Measurements from ENCODE around the gene LYAR. TPM values are rescaled to one million over a fixed set of nuclear protein-coding genes. Genes with fewer than 3 reads are reported as not detected.

LYAR gene
- total RNA-seq, 1 donor from 2014 or later: 7.4 TPM

DNA sequence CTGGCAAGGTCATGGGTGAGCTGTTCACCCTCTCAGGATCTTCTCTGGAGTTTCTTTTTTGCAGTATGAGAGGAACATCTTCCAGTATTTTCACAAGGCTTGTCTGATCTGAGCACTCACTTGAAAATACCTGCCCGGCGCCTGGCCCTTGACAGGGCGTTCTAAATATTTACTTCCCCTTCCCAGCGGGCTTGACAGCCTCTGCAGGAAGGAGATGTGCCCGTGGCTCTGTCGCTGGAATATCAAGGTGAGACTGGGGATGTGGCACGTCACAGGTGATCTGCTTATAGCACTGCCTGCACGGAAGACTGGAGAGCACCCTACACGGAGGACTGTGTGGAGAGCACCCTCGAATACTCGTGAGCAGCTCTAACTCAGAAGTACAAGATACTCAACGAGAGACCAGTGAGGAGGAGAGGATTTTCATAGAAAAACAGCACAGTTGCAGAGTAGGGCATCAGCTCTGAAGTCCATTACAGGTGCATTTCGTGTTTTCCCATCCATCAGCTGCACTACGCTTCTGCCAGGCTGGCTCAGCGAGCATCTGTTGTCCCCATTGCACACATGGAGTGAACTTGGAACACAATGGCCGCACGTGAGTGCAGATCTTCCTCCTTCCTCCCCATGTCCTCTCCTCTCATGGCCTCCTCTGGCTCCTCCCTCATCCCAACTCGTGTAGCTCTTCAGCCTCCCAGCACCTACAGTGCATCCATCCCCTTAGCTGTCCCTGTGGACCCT is 32.2 kb upstream of the LYAR start:
- H3K27me3 Mint-ChIP-seq (ENCODE audit: unreplicated experiment): peaks cover 1% of the 10 kb centered on the region
- no peak for DNase-seq
- H3K4me1 Mint-ChIP-seq (ENCODE audit: low read depth, unreplicated experiment): no peaks in the 10 kb centered on the region
- no peaks in the 10 kb centered on the region for H3K36me3 Mint-ChIP-seq (ENCODE audit: unreplicated experiment)
- H3K9me3 Mint-ChIP-seq (ENCODE audit: unreplicated experiment): peaks cover 2% of the 10 kb centered on the region
- no peak overlapping the region for H3K27ac Mint-ChIP-seq (ENCODE audit: unreplicated experiment)
- no peak for TF ChIP-seq CTCF (IDR thresholded peaks at IDR 0.05; ENCODE audit: partially characterized antibody, unreplicated experiment)
- H3K4me3 Mint-ChIP-seq (ENCODE audit: unreplicated experiment): no peak overlapping the region

DNA sequence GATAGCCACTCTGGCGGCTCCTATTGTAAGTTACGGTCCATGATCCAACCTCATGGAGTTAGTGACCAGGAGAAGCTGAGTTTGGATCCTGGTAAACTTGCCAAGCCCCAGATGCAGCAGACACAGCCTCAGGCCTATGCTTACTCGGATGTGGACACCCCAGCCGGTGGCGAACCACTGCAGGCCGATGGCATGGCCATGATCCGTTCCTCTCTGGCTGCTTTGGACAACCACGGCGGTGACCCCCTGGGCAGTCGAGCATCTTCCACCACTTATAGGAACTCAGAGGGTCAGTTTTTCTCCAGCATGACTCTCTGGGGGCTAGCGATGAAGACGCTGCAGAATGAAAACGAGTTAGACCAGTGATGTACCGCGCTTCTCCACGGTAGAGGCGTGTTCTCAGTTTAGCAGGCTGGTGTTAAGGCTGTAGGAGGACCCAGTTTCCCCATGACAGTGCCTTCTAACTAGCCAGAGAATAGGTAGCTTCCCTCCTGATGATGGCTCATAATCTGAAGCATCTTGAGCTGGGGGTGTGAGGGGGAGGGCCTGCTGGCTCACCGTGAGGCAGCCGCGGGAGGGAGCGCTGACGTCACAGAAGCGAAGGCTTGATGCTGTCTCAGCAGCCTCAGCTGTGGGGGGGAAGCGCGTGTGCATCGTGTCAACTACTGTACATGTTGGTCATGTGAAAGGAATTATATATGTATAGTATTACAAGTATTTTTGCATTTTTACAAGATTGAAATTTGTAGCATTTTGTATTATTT is 31.2 kb upstream of the LYAR start:
- no peak overlapping the region for H3K27ac Mint-ChIP-seq (ENCODE audit: unreplicated experiment)
- peaks cover 2% of the 10 kb centered on the region for H3K9me3 Mint-ChIP-seq (ENCODE audit: unreplicated experiment)
- DNase-seq: no peak
- no peak overlapping the region for H3K4me3 Mint-ChIP-seq (ENCODE audit: unreplicated experiment)
- H3K4me1 Mint-ChIP-seq (ENCODE audit: low read depth, unreplicated experiment): no peaks in the 10 kb centered on the region
- H3K27me3 Mint-ChIP-seq (ENCODE audit: unreplicated experiment): peaks cover 1% of the 10 kb centered on the region
- no peaks in the 10 kb centered on the region for H3K36me3 Mint-ChIP-seq (ENCODE audit: unreplicated experiment)
- no peak for TF ChIP-seq CTCF (IDR thresholded peaks at IDR 0.05; ENCODE audit: partially characterized antibody, unreplicated experiment)

- DNase-seq: no peak
- Mint-ChIP-seq H3K4me3 (ENCODE audit: unreplicated experiment) (no peak overlapping the region), H3K36me3 (ENCODE audit: unreplicated experiment) (no peaks in the 10 kb centered on the region), H3K4me1 (ENCODE audit: low read depth, unreplicated experiment) (peaks cover 4% of the 10 kb centered on the region), H3K27ac (ENCODE audit: unreplicated experiment) (no peak overlapping the region), H3K27me3 (ENCODE audit: unreplicated experiment) (peaks cover 1% of the 10 kb centered on the region), H3K9me3 (ENCODE audit: unreplicated experiment) (peaks cover 2% of the 10 kb centered on the region)
- no peak for TF ChIP-seq CTCF (IDR thresholded peaks at IDR 0.05; ENCODE audit: partially characterized antibody, unreplicated experiment)
These were observed 30.6 kb upstream of the LYAR start for GRCh38 chr4:4320528-4320927.

- TF ChIP-seq CTCF (IDR thresholded peaks at IDR 0.05; ENCODE audit: partially characterized antibody, unreplicated experiment): no peak
- H3K27ac Mint-ChIP-seq (ENCODE audit: unreplicated experiment): no peak overlapping the region
- H3K36me3 Mint-ChIP-seq (ENCODE audit: unreplicated experiment): no peaks in the 10 kb centered on the region
- peaks cover 12% of the 10 kb centered on the region for H3K4me1 Mint-ChIP-seq (ENCODE audit: low read depth, unreplicated experiment)
- H3K4me3 Mint-ChIP-seq (ENCODE audit: unreplicated experiment): no peak overlapping the region
- no peak for DNase-seq
- H3K9me3 Mint-ChIP-seq (ENCODE audit: unreplicated experiment): peaks cover 2% of the 10 kb centered on the region
- peaks cover 3% of the 10 kb centered on the region for H3K27me3 Mint-ChIP-seq (ENCODE audit: unreplicated experiment)
These were observed 27.7 kb upstream of the LYAR start for GRCh38 chr4:4317496-4318232.

All from glutamatergic neuron (in vitro differentiated cells).